NCI-H446 (cell line): ENCODE measurements around the gene FGF9.

Experiments
- DNase-seq, 2 experiments: peaks; one replicate each; lab custom pipeline; 2025; lab: John Stamatoyannopoulos, UW

The FGF9 gene

GRCh38 chr13:21670883-21671619, at the start of gene FGF9:
FGF9 (plus strand) TSS chr13:21671073; CDS start chr13:21671913, 840 bp downstream.
- peak; percentile 37 to 86 for DNase-seq

- DNase-seq: peak in 1 of 2 experiments; percentile 58
Observed at GRCh38 chr13:21625366-21625765, 45.5 kb upstream of the FGF9 start.

GRCh38 chr13:21632196-21632595, 38.7 kb upstream of the FGF9 start:
- DNase-seq: no peak

- no peak for DNase-seq
Observed at GRCh38 chr13:21636656-21637055, 34.2 kb upstream of the FGF9 start.

- DNase-seq: no peak
Observed at GRCh38 chr13:21637296-21637695, 33.6 kb upstream of the FGF9 start.

- DNase-seq: peak in 1 of 2 experiments; percentile 35
Observed at GRCh38 chr13:21638319-21639282, 32.3 kb upstream of the FGF9 start.

GRCh38 chr13:21639561-21639960, 31.3 kb upstream of the FGF9 start:
- no peak for DNase-seq

GRCh38 chr13:21641629-21642028, 29.2 kb upstream of the FGF9 start:
- DNase-seq: no peak

- DNase-seq: no peak
Observed at GRCh38 chr13:21657538-21657937, 13.3 kb upstream of the FGF9 start.

- DNase-seq: no peak
Observed at GRCh38 chr13:21659087-21659486, 11.8 kb upstream of the FGF9 start.

- DNase-seq: no peak
Observed at GRCh38 chr13:21661097-21661909, 9.6 kb upstream of the FGF9 start.

- DNase-seq: no peak
Observed at GRCh38 chr13:21663197-21663596, 7.7 kb upstream of the FGF9 start.

- DNase-seq: no peak
Observed at GRCh38 chr13:21668732-21669275, 2.1 kb upstream of the FGF9 start.

- peak; percentile 37 to 64 for DNase-seq
Observed at GRCh38 chr13:21670006-21670882, 629 bp upstream of the FGF9 start.

GRCh38 chr13:21671620-21672286, 880 bp downstream of the FGF9 start:
- peak in 1 of 2 experiments; percentile 16 for DNase-seq

- no peak for DNase-seq
Observed at GRCh38 chr13:21672287-21672680, 1.4 kb downstream of the FGF9 start.

GRCh38 chr13:21672796-21673538, 2.1 kb downstream of the FGF9 start:
- no peak for DNase-seq

- DNase-seq: peak in 1 of 2 experiments; percentile 51
Observed at GRCh38 chr13:21673539-21673788, 2.6 kb downstream of the FGF9 start.

GRCh38 chr13:21673789-21674489, 3.1 kb downstream of the FGF9 start:
- peak in 1 of 2 experiments; percentile 65 for DNase-seq
